ENCODE measurements around the gene TBC1D22A. TPM values are rescaled to one million over a fixed set of nuclear protein-coding genes. Genes with fewer than 3 reads are reported as not detected.

TBC1D22A gene
- total RNA-seq, 1 experiment from 2014 or later = 27.6 TPM

DNA sequence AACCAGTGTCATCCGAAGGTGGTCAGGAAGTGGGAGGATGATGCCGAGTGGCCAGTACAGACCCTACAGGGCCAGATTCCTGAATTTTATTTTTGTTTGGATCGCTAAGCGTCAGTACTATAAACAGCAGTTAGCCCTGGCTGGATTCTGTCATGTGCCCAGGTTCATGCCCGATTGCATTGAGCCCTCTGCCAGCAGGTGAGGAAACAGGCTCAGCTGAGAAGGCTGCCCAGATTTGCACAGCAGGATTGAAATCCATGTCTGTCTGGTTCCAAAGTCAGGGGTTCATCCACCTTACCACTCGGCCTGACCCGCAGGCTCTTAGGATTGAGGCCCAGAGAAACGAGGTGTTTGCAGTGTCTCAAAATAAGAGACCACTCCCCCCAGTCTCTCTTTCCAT lies 9.1 kb upstream of the TBC1D22A start:
- BruUV-seq (replicated peaks) = no TSS peak

DNA sequence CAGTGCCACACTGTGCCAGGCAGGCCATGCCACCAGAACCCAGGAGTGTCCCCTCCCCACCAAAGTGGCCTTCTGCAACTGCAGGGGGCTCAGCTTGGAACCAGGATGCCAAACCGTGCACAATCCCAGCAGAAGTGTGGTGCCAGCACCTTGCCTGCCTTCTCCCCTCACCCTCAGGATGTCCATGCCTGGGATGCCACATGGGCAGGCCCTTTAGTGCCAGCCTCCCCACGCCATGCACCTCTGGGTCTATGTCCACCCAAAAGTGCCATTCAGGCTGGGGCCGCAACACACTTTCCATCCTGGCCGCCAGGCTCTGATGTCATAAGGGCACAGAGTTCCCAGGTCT lies 8.7 kb upstream of the TBC1D22A start:
- no peak for DNase-seq
- TF ChIP-seq, protein P1, sequence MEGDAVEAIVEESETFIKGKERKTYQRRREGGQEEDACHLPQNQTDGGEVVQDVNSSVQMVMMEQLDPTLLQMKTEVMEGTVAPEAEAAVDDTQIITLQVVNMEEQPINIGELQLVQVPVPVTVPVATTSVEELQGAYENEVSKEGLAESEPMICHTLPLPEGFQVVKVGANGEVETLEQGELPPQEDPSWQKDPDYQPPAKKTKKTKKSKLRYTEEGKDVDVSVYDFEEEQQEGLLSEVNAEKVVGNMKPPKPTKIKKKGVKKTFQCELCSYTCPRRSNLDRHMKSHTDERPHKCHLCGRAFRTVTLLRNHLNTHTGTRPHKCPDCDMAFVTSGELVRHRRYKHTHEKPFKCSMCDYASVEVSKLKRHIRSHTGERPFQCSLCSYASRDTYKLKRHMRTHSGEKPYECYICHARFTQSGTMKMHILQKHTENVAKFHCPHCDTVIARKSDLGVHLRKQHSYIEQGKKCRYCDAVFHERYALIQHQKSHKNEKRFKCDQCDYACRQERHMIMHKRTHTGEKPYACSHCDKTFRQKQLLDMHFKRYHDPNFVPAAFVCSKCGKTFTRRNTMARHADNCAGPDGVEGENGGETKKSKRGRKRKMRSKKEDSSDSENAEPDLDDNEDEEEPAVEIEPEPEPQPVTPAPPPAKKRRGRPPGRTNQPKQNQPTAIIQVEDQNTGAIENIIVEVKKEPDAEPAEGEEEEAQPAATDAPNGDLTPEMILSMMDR (IDR thresholded peaks at IDR 0.05; ENCODE audit: unreplicated experiment) = no peak
- Mint-ChIP-seq H3K27me3 (ENCODE audit: unreplicated experiment) (no peaks in the 10 kb centered on the region), H3K4me3 (ENCODE audit: low read depth, unreplicated experiment) (peak overlapping the region; percentile 29), H3K27ac (ENCODE audit: unreplicated experiment) (peak overlapping the region; percentile 90), H3K9me3 (ENCODE audit: low read depth, unreplicated experiment) (peaks cover 5% of the 10 kb centered on the region), H3K36me3 (ENCODE audit: insufficient read depth, unreplicated experiment) (peaks cover 15% of the 10 kb centered on the region), H3K4me1 (ENCODE audit: low read depth, unreplicated experiment) (peaks cover 53% of the 10 kb centered on the region)
- no TSS peak for BruUV-seq (replicated peaks)
- intact Hi-C loops (cut with micrococcal nuclease; ENCODE audit: unreplicated experiment) = no loop called here
- CTCF ChIA-PET = interaction anchor here (0.6 to 1.5 kb wide), 4 partner anchors 9 to 451 kb away, joined by 3 to 7 read pairs (median 3); partner anchors contain the start of genes CERK and TBC1D22A

More for the DNA sequence above, 9.1 kb upstream of the TBC1D22A start:
- CTCF ChIA-PET = interaction anchor here (0.6 to 1.5 kb wide), 2 partner anchors 14 to 451 kb away, joined by 3 to 7 read pairs; partner anchors contain the start of gene CERK
- H3K4me1 Mint-ChIP-seq (ENCODE audit: low read depth, unreplicated experiment) = peaks cover 50% of the 10 kb centered on the region
- peak overlapping the region; percentile 90 for H3K27ac Mint-ChIP-seq (ENCODE audit: unreplicated experiment)
- H3K27me3 Mint-ChIP-seq (ENCODE audit: unreplicated experiment) = no peaks in the 10 kb centered on the region
- peaks cover 5% of the 10 kb centered on the region for H3K9me3 Mint-ChIP-seq (ENCODE audit: low read depth, unreplicated experiment)
- peaks cover 11% of the 10 kb centered on the region for H3K36me3 Mint-ChIP-seq (ENCODE audit: insufficient read depth, unreplicated experiment)
- intact Hi-C loops (cut with micrococcal nuclease; ENCODE audit: unreplicated experiment) = no loop called here
- no peak for DNase-seq
- TF ChIP-seq, protein P1 (IDR thresholded peaks at IDR 0.05; ENCODE audit: unreplicated experiment) = no peak
- H3K4me3 Mint-ChIP-seq (ENCODE audit: low read depth, unreplicated experiment) = no peak overlapping the region

DNA sequence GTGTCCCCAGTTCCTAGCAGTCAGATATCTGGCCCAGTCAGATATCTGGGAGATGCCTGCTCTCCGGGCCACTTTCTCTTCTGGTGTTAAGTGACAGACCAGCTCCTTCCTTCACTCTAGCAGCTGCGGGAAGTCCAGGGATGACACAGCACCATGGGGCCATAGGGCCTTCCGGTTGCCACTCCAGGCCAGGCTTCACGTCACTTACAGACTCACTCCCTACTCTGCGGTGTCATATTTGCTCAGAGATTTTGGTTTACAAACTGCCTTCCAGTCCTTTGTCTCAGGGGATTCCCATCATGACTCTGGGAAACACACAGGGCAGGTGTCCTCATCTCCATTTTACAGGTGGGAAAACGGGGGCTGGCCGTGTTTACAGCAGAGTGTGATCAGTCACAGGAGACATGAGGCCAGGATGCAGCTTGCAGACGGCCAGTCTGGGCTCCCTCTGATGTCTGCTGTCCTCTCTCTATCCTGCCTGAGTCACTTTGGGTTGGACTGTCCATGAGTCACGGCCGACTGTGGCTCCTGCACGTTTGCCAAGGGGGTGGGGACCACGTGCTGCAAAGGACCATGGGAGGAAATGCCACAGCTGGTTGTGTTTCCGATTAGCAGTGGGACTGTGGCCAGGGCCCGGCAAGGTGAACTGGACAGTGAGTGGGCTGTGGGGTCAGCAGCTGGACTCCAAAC lies 8.2 kb upstream of the TBC1D22A start:
- peak overlapping the region; percentile 90 for H3K27ac Mint-ChIP-seq (ENCODE audit: unreplicated experiment)
- no peaks in the 10 kb centered on the region for H3K27me3 Mint-ChIP-seq (ENCODE audit: unreplicated experiment)
- CTCF ChIA-PET = interaction anchor here (0.5 to 1.5 kb wide), 6 partner anchors 8 to 1631 kb away, joined by 3 to 7 read pairs (median 3); partner anchors contain the start of genes CERK and TBC1D22A
- peaks cover 52% of the 10 kb centered on the region for H3K4me1 Mint-ChIP-seq (ENCODE audit: low read depth, unreplicated experiment)
- peaks cover 15% of the 10 kb centered on the region for H3K36me3 Mint-ChIP-seq (ENCODE audit: insufficient read depth, unreplicated experiment)
- H3K4me3 Mint-ChIP-seq (ENCODE audit: low read depth, unreplicated experiment) = peak overlapping the region; percentile 29
- peaks cover 5% of the 10 kb centered on the region for H3K9me3 Mint-ChIP-seq (ENCODE audit: low read depth, unreplicated experiment)
- TF ChIP-seq, protein P1 (IDR thresholded peaks at IDR 0.05; ENCODE audit: unreplicated experiment) = no peak
- DNase-seq = peak; percentile 93
- TSS peak; percentile 75 for BruUV-seq (replicated peaks)
- intact Hi-C loops (cut with micrococcal nuclease; ENCODE audit: unreplicated experiment) = no loop called here

DNA sequence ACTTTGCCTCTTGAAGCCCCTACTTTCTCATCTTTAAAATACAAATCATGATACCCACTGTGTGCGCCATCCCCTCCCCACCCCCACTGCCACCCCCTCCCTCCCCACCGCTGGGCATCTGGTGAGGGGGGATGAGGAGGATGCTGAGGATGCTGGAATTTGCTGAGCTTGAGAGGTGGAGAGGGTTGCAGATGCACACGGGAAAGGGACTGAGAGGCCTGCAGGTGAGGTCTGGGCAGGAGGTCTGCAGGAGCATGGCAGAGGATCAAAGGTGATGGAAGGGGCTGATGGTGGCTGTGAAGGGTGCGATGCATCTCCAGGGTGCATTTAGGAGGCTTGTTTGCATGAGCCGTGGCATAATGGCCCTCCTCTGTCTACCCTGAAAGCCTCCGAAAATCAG lies 7.6 kb upstream of the TBC1D22A start:
- Mint-ChIP-seq H3K27ac (ENCODE audit: unreplicated experiment) (peak overlapping the region; percentile 90), H3K27me3 (ENCODE audit: unreplicated experiment) (no peaks in the 10 kb centered on the region), H3K4me1 (ENCODE audit: low read depth, unreplicated experiment) (peaks cover 46% of the 10 kb centered on the region), H3K9me3 (ENCODE audit: low read depth, unreplicated experiment) (peaks cover 5% of the 10 kb centered on the region), H3K4me3 (ENCODE audit: low read depth, unreplicated experiment) (peak overlapping the region; percentile 29), H3K36me3 (ENCODE audit: insufficient read depth, unreplicated experiment) (peaks cover 15% of the 10 kb centered on the region)
- BruUV-seq (replicated peaks) = no TSS peak
- DNase-seq = no peak
- TF ChIP-seq, protein P1 (IDR thresholded peaks at IDR 0.05; ENCODE audit: unreplicated experiment) = no peak
- CTCF ChIA-PET = interaction anchor here (1.0 to 1.5 kb wide), 4 partner anchors 7 to 191 kb away, joined by 3 to 7 read pairs (median 3); partner anchors contain the start of genes CERK and TBC1D22A
- intact Hi-C loops (cut with micrococcal nuclease; ENCODE audit: unreplicated experiment) = no loop called here
